SU-DHL-6 (cell line): ENCODE data around the gene FH.

Source experiments
- H2AFZ ChIP-seq: fragments of 200-600 bp; sonication (generic); 2 replicates; pipeline ENCODE4 v1.6.1; 2014; ENCODE audit warnings: low read depth, mild to moderate bottlenecking, moderate library complexity, mixed read lengths, antibody characterized with exemption, low read length; ENCODE audit not compliant: severe bottlenecking
- H3F3A ChIP-seq: fragments of 200-600 bp; shearing (Covaris generic); 2 replicates; pipeline ENCODE4 v1.6.0; 2016; ENCODE audit warnings: antibody characterized with exemption, mild to moderate bottlenecking; ENCODE audit not compliant: insufficient read depth
- H3K27ac ChIP-seq: fragments of 200-600 bp; sonication (generic); 2 replicates; pipeline ENCODE4 v1.5.1; 2016; ENCODE audit warnings: low read depth, mild to moderate bottlenecking, low read length, moderate library complexity, mixed read lengths
- H3K27me3 ChIP-seq: fragments of 200-600 bp; sonication (generic), shearing (Covaris generic); 2 replicates; pipeline ENCODE4 v1.6.0; 2014; ENCODE audit warnings: mild to moderate bottlenecking, low read length
- H3K36me3 ChIP-seq: fragments of 200-600 bp; sonication (generic); 2 replicates; pipeline ENCODE4 v1.6.1; 2014; ENCODE audit warnings: mild to moderate bottlenecking, low read length, mixed read lengths
- H3K4me2 ChIP-seq: fragments of 300-600, 200-600 bp; shearing (Covaris generic), sonication (generic); 2 replicates; pipeline ENCODE4 v1.6.0; 2014; ENCODE audit warnings: low read length, low read depth, mild to moderate bottlenecking; ENCODE audit not compliant: poor library complexity, severe bottlenecking
- H3K4me3 ChIP-seq: fragments of 200-600 bp; sonication (generic); 2 replicates; pipeline ENCODE4 v1.5.1; 2014; ENCODE audit warnings: antibody characterized with exemption, low read length, mild to moderate bottlenecking, mixed read lengths; ENCODE audit not compliant: insufficient read depth, poor library complexity, severe bottlenecking
- H3K79me2 ChIP-seq: fragments of 200-600 bp; sonication (generic); 2 replicates; pipeline ENCODE4 v1.6.1; 2014; ENCODE audit warnings: mild to moderate bottlenecking, low read length, moderate library complexity; ENCODE audit not compliant: insufficient read depth
- H3K9ac ChIP-seq: fragments of 200-600 bp; sonication (generic); 2 replicates; pipeline ENCODE4 v1.7.0; 2014; ENCODE audit warnings: mild to moderate bottlenecking, low read length
- H3K9me2 ChIP-seq: fragments of 200-600 bp; sonication (generic); replicated peaks from 2 replicates; pipeline ENCODE4 v1.6.1; 2014; ENCODE audit warnings: low read length; ENCODE audit not compliant: insufficient read depth
- H3K9me3 ChIP-seq: fragments of 200-600 bp; sonication (generic); 2 replicates; pipeline ENCODE4 v1.6.1; 2014; ENCODE audit warnings: low read length, mixed read lengths; ENCODE audit not compliant: insufficient read depth
- H4K20me1 ChIP-seq: fragments of 200-600 bp; sonication (generic); 2 replicates; pipeline ENCODE4 v1.6.1; 2014; ENCODE audit warnings: low read depth, mild to moderate bottlenecking, antibody characterized with exemption, low read length, moderate library complexity, mixed read lengths
- CTCF ChIP-seq: fragments of 200-600 bp; sonication (generic); IDR thresholded peaks from one replicate; pipeline ENCODE4 v1.5.1; 2017; ENCODE audit warnings: antibody characterized with exemption, mild to moderate bottlenecking, low read length, moderate library complexity; ENCODE audit not compliant: insufficient read depth, poor library complexity, severe bottlenecking
- EZH2phosphoT487 ChIP-seq: fragments of 200-600 bp; sonication (generic), shearing (Covaris generic); conservative IDR thresholded peaks from 2 replicates; pipeline ENCODE4 v1.6.1; 2018; ENCODE audit warnings: mild to moderate bottlenecking, antibody characterized with exemption, low read length, moderate library complexity, mixed read lengths

The FH gene

GRCh38 chr1:241518476-241519307 is 863 bp downstream of the FH start:
- Histone ChIP-seq H2AFZ (peak overlapping the region; percentile 17), H3K9ac (peak overlapping the region; percentile 73), H3K27ac (peak overlapping the region; percentile 39), H3F3A (no peaks in the 10 kb centered on the region), H3K4me3 (peak overlapping the region; percentile 75), H3K36me3 (0 out of 2 replicates have a peak, but pooled peaks cover 7% of the 10 kb centered on the region), H3K4me2 (peak overlapping the region; percentile 97), H3K9me3 (no peaks in the 10 kb centered on the region), H3K79me2 (peaks cover 36% of the 10 kb centered on the region), H4K20me1 (peaks cover 7% of the 10 kb centered on the region; the same call in 1 of the 2 replicates), H3K27me3 (no peaks in the 10 kb centered on the region), H3K9me2 (no peaks in the 10 kb centered on the region)
- TF ChIP-seq EZH2phosphoT487 (no peak), CTCF (no peak)

GRCh38 chr1:241513378-241513777 is 6.2 kb downstream of the FH start:
- no peak overlapping the region for H2AFZ ChIP-seq
- peaks cover 7% of the 10 kb centered on the region; the same call in 1 of the 2 replicates for H4K20me1 ChIP-seq
- no peak overlapping the region for H3K4me2 ChIP-seq
- H3K27me3 ChIP-seq = no peaks in the 10 kb centered on the region
- H3K27ac ChIP-seq = no peak overlapping the region
- H3K9me3 ChIP-seq = no peaks in the 10 kb centered on the region
- H3K9ac ChIP-seq = no peak overlapping the region
- H3F3A ChIP-seq = no peaks in the 10 kb centered on the region
- H3K4me3 ChIP-seq = no peak overlapping the region
- peaks cover 39% of the 10 kb centered on the region for H3K36me3 ChIP-seq
- TF ChIP-seq EZH2phosphoT487 (no peak), CTCF (no peak)
- H3K79me2 ChIP-seq = peaks cover 25% of the 10 kb centered on the region
- H3K9me2 ChIP-seq = no peaks in the 10 kb centered on the region

- Histone ChIP-seq H3K4me3 (no peak overlapping the region), H3K4me2 (no peak overlapping the region), H3K27ac (no peak overlapping the region), H3K9me2 (no peaks in the 10 kb centered on the region), H4K20me1 (no peaks in the 10 kb centered on the region), H3K27me3 (no peaks in the 10 kb centered on the region), H3F3A (no peaks in the 10 kb centered on the region), H3K9ac (no peak overlapping the region), H3K79me2 (no peaks in the 10 kb centered on the region), H3K9me3 (no peaks in the 10 kb centered on the region), H3K36me3 (peaks cover 50% of the 10 kb centered on the region), H2AFZ (no peak overlapping the region)
- TF ChIP-seq EZH2phosphoT487 = no peak
- no peak for TF ChIP-seq CTCF
Observed at GRCh38 chr1:241507189-241507863, 12.2 kb downstream of the FH start.
